ENCODE data around the gene LAMP1. TPM values are rescaled to one million over a fixed set of nuclear protein-coding genes. Genes with fewer than 3 reads are reported as not detected.

LAMP1 gene
- total RNA-seq, 4 donors from 2014 or later, result 42.1 to 236 (median 191) TPM

DNA sequence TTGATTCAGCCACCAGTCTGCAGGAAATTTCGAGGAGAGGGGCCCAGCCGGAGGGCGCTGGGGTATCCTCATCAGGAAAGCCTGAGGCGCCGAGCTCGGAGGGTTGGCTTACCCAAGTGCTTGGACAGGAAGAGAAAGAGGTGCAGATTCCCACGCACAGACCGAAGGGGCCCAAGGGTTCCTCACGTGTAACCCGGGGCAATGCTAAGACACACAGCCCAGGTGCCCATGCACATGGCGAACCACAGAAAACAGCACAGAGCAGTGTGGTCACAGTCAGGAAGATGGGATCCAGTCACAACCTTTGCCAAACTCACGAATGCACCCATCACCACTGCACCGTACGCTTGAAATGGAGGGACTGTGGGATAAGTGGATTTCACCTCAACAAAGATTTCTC, 36.0 kb downstream of the LAMP1 start:
- H3K9me3 ChIP-seq, result no peaks in the 10 kb centered on the region
- no peak overlapping the region for H3K4me3 ChIP-seq
- TF ChIP-seq, protein P1, sequence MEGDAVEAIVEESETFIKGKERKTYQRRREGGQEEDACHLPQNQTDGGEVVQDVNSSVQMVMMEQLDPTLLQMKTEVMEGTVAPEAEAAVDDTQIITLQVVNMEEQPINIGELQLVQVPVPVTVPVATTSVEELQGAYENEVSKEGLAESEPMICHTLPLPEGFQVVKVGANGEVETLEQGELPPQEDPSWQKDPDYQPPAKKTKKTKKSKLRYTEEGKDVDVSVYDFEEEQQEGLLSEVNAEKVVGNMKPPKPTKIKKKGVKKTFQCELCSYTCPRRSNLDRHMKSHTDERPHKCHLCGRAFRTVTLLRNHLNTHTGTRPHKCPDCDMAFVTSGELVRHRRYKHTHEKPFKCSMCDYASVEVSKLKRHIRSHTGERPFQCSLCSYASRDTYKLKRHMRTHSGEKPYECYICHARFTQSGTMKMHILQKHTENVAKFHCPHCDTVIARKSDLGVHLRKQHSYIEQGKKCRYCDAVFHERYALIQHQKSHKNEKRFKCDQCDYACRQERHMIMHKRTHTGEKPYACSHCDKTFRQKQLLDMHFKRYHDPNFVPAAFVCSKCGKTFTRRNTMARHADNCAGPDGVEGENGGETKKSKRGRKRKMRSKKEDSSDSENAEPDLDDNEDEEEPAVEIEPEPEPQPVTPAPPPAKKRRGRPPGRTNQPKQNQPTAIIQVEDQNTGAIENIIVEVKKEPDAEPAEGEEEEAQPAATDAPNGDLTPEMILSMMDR (IDR thresholded peaks at IDR 0.05), result no peak
- no peak for TF ChIP-seq POLR2A (IDR thresholded peaks at IDR 0.05)
- no peaks in the 10 kb centered on the region for H3K27me3 ChIP-seq
- H3K4me1 ChIP-seq, result no peaks in the 10 kb centered on the region
- DNase-seq, result no peak
- H3K27ac ChIP-seq, result no peak overlapping the region
- peaks cover 0 to 8% (median 0%) of the 10 kb centered on the region in 3 donors for H3K36me3 ChIP-seq

DNA sequence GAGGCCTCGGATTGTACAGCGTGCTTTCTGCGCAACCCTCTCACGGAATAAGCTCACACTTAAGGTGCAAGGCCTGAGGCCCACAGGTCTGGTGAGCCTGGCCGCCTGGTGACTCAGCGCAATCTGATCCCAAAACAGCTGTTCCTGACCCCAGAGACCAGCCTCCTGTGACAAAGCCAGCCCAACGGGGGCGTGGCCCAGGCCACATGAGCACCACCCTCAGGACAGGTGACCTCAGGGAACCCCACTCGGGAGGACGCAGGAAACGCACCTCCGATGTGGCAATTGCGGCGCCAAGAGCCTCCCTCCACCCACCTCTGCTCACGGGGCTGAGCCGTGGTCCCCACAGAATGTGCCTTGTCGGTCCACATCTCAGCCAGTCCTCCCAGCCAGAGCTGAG, 40.5 kb downstream of the LAMP1 start:
- Histone ChIP-seq H3K27ac (no peak overlapping the region), H3K4me3 (no peak overlapping the region), H3K4me1 (no peaks in the 10 kb centered on the region), H3K27me3 (no peaks in the 10 kb centered on the region), H3K9me3 (no peaks in the 10 kb centered on the region), H3K36me3 (peaks cover 0 to 19% (median 0%) of the 10 kb centered on the region in 3 donors)
- DNase-seq, result peak in 1 of 3 donors; percentile 45
- TF ChIP-seq, protein P1 (IDR thresholded peaks at IDR 0.05), result no peak
- no peak for TF ChIP-seq POLR2A (IDR thresholded peaks at IDR 0.05)

DNA sequence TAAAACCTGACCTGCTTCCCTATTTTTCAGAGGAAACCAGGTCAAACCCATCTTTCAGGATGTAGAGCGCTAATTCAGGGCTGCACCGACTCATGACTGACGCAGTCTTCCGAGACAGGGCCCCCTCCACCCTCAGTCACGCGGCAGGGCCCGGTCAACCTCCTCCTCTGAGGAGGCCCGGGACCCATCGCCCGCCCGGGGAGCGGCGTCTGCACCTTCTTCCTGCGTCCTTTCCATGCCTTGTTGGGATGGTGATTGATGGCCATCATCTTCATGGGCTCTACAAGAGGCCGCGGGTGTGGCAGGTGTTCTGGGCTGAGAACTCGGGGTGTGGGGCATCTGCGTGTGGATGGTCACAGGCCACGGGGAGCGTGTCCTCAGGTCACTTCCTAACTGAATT, 40.9 kb downstream of the LAMP1 start:
- H3K4me1 ChIP-seq, result no peaks in the 10 kb centered on the region
- H3K4me3 ChIP-seq, result no peak overlapping the region
- no peak overlapping the region for H3K27ac ChIP-seq
- H3K27me3 ChIP-seq, result no peaks in the 10 kb centered on the region
- DNase-seq, result peak in 1 of 3 donors; percentile 25
- no peaks in the 10 kb centered on the region for H3K9me3 ChIP-seq
- H3K36me3 ChIP-seq, result peaks cover 0 to 22% (median 0%) of the 10 kb centered on the region in 3 donors
- TF ChIP-seq POLR2A (IDR thresholded peaks at IDR 0.05), result no peak
- TF ChIP-seq, protein P1 (IDR thresholded peaks at IDR 0.05), result no peak

DNA sequence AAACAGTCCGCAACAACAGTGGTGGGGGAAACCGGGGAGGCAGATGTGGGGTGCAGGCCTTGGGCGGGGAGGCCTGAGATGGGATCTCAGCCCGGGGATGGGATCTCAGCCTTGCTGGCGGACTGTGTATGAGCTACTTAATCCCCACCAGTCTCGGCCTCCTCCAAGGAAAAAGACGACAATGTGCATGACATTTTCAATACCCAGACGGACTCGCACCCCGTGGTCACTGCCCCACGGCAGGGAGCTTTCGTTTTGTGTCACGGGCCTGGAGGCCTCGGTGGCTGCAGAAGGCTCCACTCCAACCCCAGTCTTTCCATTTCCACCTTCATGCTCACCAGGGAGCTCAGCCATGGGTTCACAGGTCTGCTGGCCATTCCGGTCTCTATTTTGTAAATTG, 41.4 kb downstream of the LAMP1 start:
- Histone ChIP-seq H3K36me3 (peaks cover 0 to 27% (median 0%) of the 10 kb centered on the region in 3 donors), H3K4me3 (no peak overlapping the region), H3K27ac (no peak overlapping the region), H3K9me3 (no peaks in the 10 kb centered on the region), H3K4me1 (no peaks in the 10 kb centered on the region), H3K27me3 (no peaks in the 10 kb centered on the region)
- no peak for DNase-seq
- TF ChIP-seq, protein P1 (IDR thresholded peaks at IDR 0.05), result no peak
- TF ChIP-seq POLR2A (IDR thresholded peaks at IDR 0.05), result no peak

DNA sequence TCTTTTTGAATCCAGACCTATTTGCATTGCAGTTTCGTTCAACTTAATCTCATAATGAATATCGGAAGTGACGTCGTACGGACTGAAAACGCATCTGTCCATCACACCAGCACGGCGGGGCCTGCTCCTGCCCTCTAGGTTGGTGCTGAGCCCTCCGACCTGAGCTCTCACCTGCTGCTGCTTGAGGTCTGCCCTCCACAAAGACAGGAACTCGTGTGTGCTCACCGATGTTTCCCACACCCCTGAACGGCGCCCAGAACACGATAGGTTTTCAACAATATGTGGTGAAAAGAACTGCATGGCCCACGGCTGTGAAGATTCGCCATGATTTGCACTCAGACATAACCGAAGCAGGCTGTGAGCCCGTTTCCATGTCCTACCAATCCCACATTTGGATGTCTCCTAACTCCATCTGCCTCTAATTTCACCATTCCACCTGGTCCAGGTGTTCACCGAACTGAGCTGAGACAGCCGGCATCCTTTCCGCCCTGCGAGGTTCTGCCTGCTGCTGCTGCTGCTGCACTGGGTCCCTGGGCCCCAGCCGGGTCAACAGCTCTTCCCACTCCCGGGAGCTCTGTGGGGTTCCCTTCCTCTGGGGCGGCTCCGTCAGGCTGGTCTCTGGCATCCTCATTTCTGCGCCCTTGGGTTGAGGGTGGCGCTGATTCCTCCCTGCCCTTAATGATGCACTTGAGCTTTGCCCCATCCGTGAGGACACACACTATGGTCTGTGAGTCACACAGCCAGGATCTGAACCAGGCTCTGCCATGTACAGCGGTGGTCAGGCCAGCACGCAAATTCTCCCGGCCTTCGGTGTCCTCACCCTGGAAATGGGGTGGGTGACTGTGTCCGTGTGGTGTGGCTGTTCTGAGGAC, 46.0 kb downstream of the LAMP1 start:
- Histone ChIP-seq H3K9me3 (no peaks in the 10 kb centered on the region), H3K27me3 (no peaks in the 10 kb centered on the region), H3K4me1 (no peaks in the 10 kb centered on the region), H3K27ac (no peak overlapping the region), H3K36me3 (peaks cover 0 to 30% (median 0%) of the 10 kb centered on the region in 3 donors), H3K4me3 (no peak overlapping the region)
- no peak for TF ChIP-seq POLR2A (IDR thresholded peaks at IDR 0.05)
- TF ChIP-seq, protein P1 (IDR thresholded peaks at IDR 0.05), result no peak
- DNase-seq, result no peak

Data from Peyer's patch (tissue), 4 donors.